Head of caudate nucleus (tissue), 42 donors: Measurements from ENCODE around the gene KIF26B.
A peak's percentile ranks its signal among the peaks of the same experiment; 100 is the strongest.

ENCODE experiments used
- DNase-seq, 42 donors: peaks; one replicate each; pipeline versions ENCODE4 v3.0.0 to v3.0.0-alpha.2; 2020 to 2021; ENCODE audit warnings: mixed read lengths in 7 of 42
- intact Hi-C: fragments of 100-400 bp; cut with DNase I; formaldehyde crosslinking; loops from one replicate; pipeline ENCODE4 v1.15.0; 2022

The KIF26B gene

DNA sequence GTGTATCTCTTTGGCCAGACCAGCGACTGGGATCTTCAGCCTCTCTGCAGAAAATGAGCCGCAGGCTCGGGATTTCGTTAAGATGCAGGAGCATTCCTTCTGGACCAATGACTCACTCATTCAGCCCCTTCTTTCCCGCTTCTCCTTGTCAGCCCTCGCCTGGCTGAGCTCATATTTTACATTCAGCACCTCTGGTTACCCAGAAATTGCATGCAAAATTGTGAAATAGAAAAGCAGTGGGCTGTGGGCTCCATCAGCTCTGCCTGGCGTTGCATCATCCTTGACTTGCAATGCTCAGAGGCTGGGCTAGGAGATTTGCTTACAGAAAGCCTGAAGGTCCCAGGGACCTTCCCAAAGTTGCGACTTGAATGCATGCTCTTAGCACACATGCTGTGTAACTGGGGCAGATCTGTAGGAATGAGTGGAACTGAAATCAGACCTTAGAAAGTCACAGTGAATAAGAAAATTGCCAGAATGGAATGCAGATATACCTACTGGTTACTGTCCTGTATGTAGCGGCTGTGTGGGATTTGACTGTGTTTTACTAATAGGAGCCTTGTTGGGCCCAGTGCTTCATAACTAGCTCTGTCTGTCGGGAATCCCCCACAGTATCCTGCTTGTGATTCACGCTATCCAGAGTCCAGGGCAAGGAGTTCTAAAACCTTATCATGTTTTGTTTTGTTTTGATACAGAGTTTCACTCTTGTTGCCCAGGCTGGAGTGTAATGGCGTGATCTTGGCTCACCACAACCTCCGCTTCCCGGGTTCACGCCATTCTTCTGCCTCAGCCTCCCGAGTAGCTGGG, 444.8 kb downstream of the KIF26B start:
- peak in 9 of 42 donors; percentile 9 to 79 (median 52) for DNase-seq
- intact Hi-C loops = no loop called here

DNA sequence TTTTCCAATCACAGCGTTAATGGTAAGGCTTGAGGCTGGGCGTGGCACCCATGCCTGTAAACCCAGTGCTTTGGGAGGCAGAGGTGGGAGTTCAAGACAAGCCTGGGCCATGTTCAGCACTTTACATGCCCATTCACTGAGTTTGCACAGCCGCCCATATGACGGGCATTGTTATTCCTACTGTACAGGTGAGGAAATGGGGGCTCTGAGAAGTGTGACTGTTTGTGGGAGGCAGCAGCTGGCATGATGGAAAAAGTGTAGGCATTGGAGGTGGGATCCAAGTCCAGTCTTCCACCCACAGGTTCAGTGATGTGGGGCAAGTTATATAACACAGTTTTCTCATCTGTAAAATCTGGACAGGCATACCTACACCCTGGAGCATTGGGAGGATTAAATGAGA, 445.9 kb downstream of the KIF26B start:
- DNase-seq = no peak

DNA sequence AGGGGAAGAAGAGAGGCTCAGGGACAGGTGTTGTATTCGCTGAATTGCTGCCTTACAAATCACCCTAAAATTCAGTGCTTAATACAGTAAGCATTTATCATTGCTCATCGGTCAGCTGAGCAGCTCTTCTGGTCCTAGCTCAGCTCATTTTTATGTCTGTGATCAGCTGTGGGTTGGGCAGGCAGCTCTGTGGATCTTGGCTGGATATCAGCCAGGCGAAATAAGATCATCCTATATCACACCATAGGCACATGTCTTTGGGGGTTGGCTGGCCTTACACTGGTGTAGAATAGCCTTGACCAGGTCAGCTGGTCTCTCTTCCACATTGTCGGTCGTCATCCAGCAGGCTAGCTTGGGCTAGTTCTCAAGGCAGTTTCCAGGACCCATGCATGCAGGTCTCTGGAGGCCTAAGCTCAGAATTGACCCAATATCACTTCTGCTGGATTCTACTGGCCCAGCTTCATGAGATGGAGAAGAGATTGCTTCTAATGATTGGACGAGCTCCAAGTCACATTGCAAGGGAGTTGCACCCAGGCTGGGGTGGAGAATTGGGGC, 448.6 kb downstream of the KIF26B start:
- intact Hi-C loops = no loop called here
- DNase-seq = no peak

More for the DNA sequence above, 445.9 kb downstream of the KIF26B start:
- intact Hi-C loops = no loop called here

DNA sequence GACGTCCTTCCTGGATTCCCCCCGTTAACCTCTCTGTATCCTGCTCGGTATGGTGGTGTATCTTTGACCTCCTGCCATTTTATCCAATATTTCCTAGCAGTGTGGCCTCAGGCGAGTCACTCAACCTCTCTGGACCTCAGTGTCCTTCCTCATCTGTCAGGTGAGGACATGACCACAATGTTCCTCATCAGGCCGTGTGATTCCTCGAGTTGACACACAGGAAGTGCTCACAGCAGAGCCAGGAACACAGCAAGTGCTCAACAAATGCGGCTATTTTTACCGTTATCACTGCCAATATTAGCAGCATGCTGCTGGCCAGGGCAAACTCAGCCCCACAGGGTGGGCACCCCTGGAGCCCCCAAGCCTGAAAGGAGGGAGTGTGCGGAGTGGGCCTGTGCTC, 450.2 kb downstream of the KIF26B start:
- DNase-seq = peak in 1 of 42 donors; percentile 32
- intact Hi-C loops = no loop called here

DNA sequence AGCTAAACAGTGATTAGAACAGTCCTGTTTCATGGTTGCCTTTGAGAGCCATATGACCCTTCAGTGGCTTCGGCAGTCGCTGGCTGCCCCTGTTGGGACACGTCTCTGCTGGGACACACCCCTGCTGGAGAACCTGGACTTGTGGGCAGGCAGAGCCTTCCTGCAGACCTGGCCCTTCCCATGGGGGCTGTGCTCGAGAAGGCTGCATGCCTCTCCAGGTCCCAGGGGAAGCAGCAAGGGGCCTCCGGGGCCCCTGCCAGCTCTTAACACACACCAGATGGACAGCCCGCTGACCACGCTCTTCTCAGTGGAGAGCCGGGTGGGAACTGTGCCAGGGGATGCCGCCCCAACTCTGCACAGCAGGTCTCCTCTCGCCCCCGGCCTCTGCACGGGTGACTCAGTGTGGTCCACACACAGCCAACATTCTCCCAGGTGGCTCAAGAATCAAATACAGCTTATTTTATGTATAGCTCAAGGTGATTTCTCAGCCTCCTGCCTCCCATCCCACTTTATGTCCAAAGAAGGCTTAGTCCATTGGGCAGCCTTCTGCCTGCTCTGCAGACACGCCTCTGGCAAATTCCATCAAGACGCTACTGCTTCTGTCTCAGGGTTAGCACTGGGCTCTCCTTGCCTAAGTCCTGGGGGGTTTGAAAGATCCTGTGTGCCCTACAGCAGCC, 450.8 kb downstream of the KIF26B start:
- intact Hi-C loops = no loop called here
- peak in 1 of 42 donors; percentile 13 for DNase-seq

DNA sequence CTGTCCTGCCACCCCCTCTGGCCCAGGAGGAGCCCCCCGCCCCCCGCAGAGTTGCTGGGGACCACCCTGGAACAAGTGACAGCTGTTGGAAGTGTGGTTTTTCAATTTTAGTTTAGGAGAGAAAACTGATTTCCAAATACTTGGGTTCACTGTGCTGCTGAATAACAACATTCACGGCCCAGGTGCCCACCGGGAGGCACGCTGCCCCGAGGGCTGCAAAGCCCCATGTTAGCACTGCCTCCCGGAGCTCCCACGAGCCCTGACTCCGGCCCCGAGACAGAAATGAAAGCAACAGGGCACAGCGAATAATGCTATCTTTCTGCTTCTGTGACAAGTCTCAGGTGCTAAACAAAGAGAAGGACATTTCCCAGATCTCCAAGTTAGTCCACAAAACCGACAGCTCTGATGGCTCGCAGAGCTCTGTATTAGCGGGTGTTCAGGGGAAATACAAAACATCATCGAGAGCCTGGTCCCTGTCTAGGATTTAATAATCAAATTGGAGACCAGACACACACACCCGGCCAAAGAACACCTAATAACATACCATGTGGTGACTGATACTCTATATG, 451.5 kb downstream of the KIF26B start:
- intact Hi-C loops = no loop called here
- no peak for DNase-seq

DNA sequence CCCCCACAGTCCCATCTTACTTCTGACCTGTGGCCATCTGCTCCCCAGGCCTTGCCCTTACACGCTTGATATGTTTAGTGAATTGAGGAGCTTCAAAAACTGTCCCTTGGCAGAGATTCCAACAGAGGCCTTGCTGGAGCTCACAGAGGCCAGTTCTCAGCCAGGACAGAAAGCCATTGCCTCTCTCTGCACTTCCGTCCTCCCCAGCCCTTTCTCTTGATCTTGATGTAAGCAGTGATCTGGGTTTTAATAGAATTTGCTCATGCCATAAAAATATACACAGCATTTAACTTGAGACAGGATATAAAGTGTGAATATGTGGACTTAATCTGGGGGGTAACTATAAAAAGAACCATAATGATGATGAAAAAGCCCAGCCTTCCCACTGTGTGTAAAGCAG, 453.5 kb downstream of the KIF26B start:
- intact Hi-C loops = no loop called here
- DNase-seq = no peak

DNA sequence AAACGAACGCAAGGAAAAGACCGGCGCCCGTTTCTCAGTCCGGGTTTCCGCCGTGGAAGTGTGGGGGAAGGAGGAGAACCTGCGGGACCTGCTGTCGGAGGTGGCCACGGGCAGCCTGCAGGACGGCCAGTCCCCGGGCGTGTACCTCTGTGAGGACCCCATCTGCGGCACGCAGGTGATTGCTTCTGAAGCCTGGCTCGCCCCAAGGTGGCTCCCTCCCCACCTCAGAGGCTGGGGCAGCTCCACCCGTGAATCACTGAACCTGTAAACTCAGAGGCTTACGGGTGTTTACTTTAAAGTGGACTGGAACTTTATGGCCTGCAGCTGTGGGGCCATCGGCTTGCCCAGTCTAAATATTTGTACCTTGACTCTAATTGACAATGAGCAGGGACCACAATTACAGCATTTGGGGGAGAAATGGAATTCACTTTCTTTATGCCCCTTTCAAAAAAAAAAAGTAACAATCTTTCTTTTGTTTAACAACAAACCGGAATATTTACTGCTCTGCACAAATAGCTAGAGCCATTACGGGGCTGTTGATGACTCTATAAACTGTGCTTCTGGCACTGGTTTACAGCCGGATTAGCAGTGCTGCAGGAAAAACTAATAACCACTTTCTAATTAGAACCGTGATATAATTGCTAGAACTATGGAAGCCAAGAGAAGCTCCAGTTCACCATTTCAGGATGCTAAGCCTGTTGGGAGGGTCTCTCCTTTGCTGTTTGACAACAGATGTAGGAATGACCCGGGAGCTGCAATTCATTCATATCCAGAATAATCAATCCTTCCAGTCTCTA, 454.8 kb downstream of the KIF26B start:
- intact Hi-C loops = no loop called here
- no peak for DNase-seq

DNA sequence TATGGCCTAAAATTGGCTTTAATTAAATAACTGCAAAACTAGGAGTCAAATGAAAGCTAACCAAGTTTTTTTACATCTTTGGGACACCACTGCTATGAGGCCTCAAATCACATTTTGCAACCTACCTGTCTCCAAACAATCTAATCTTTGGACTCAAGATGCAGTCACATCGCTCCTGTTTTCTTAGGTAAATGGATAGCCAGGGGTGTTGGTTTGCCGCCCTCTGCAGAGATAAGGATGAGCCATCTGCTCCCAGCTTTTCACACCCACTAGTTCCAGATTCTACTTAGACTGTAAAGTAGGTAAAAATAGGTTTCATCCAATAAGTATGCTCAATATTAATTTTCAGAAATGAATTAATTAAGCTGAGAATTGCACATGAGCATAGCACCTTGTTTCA, 456.5 kb downstream of the KIF26B start:
- intact Hi-C loops = no loop called here
- no peak for DNase-seq

DNA sequence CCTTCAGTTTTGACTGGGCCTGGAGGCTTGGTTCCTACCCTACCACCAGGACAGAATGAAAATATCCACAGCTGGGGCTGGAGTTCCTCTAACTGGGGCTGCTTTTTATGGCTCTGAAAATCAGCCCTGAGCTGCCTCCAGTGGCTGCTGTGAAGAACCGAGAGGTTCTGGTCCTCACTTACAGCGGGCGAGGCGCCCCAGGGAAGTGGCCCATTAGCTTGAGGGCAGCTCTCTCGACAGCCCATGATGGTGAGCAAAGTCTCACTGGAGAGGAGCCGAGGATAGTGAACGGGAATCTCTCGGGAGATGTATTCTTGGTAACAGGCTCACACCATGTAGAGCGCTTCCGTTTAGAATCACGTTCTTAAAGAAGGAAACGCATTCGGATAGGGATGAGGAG, 459.7 kb downstream of the KIF26B start:
- intact Hi-C loops = no loop called here
- DNase-seq = no peak

DNA sequence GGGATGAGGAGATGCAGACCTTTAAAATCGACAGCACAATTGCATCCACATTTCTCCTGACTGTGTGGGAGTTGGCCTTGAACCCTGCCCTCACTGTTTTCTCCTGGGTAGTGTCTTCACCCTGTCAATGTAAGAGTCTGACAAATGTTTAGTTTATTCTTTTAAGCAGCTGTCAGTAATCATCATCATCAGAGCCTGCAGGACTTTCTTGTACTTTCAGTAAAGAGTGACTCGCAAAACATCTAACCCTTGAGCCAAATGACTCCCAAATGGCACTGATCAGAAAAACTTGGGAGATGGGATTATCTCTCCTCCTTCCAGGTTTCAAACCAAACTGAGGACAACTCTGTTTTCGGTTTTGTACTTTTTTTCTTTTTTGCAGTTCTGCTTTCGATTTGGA, 460.2 kb downstream of the KIF26B start:
- no peak for DNase-seq
- intact Hi-C loops = no loop called here

DNA sequence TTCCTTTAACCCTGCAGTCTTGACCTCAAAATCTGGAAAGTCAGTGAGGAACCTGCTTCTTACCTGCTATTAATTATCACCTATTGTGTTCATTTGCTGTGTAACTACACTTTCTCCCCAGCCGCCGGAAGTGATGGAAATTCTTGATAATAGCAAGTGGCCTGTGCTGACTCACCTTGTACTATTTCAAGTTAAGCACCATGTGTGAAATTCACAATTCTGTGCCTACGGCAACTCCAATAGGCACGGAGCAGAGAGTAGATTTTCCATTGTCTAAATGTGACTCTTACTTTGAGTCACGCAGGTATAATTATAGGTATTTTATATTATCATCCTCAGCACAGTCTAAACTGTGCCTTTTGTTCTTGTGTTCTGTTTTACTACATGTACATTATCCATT, 466.8 kb downstream of the KIF26B start:
- DNase-seq = peak in 28 of 42 donors; percentile 21 to 79 (median 54)
- intact Hi-C loops = no loop called here

DNA sequence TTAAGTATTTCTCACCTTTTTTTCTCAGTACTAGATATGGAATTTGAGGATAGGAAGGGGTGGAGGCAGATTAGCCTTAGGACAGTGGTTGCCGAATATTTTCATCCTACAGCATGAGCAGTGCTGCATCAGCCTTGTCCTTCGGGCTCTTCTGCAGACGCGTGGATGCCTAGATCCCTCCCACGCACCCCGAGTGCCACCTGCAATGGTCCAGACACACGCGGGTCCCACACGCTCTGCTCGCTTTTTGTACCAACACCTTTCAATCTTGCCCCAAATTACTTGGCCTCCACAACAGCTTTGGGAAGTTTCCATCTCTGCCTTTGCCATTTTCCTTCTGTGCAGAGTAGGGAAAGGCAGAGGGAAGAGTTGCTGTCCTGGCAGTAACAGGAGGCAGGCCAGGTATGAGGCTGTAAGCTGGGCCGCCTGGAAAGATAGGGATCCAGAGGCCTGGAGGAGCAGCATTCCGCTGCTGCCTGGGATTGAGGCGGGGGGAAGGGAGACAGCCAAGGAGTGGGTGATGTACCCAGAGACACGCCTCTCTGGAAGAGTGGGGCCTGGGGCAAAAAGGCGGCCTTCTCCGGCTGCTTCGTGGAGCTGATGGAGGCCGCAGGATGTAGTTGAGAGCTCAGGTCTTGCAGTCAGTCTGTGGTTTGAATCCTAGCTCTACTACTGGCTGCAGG, 467.7 kb downstream of the KIF26B start:
- intact Hi-C loops = no loop called here
- DNase-seq = no peak

DNA sequence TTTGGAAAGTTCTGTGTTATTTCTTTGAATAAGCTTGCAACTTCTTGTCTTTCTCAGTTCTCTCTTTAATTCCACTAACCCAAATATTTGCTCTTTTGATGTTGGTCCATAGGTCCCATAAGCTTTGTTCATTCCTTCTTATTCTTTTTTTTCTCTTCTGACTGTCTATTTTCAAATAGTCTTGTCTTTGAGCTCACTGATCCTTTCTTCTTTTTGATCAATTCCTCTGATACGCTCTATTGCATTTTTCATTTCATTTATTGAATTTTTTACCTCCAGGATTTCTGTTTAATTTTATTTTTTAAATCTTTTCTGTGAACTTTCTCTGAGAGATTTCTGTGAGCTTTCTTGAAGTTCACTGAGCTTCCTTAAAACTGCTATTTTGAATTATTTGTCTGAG, 486.6 kb downstream of the KIF26B start:
- DNase-seq = no peak
- intact Hi-C loops = no loop called here

DNA sequence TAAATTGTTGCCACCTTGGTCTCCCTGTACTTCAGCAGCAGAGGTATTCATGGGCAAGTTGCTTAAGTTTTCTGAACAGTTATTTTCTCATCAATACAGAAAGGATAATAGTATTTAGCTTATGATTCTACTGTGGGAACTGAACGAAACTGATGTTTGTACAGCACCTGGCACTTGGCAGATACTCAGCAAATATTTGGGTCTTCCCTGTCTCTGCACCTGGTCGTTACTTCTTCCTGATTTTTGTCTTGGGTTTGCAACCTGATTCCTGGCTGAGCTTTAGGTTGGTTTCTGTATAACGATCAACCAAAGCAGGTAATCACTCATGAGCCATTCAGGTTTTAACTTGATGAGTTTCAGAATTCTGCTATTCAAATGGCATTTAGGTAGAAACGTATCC, 490.6 kb downstream of the KIF26B start:
- intact Hi-C loops = no loop called here
- no peak for DNase-seq

DNA sequence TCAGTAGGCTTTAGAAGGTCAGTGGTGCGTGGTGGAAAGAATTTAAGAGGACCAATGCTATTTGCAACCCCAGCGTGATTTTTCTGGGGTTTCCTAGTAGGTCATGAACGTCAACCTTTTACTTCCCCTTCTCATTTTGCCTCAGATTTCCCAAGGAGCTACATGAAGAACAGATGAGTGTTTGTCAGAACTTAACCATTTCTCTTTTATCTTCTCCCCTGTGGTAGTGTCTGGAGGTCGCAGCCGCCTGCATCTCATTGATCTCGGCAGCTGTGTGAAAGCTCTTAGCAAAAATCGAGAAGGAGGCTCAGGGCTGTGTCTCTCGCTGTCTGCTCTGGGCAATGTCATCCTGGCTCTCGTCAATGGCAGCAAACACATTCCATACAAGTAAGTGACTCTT, 491.1 kb downstream of the KIF26B start:
- intact Hi-C loops = no loop called here
- DNase-seq = no peak

DNA sequence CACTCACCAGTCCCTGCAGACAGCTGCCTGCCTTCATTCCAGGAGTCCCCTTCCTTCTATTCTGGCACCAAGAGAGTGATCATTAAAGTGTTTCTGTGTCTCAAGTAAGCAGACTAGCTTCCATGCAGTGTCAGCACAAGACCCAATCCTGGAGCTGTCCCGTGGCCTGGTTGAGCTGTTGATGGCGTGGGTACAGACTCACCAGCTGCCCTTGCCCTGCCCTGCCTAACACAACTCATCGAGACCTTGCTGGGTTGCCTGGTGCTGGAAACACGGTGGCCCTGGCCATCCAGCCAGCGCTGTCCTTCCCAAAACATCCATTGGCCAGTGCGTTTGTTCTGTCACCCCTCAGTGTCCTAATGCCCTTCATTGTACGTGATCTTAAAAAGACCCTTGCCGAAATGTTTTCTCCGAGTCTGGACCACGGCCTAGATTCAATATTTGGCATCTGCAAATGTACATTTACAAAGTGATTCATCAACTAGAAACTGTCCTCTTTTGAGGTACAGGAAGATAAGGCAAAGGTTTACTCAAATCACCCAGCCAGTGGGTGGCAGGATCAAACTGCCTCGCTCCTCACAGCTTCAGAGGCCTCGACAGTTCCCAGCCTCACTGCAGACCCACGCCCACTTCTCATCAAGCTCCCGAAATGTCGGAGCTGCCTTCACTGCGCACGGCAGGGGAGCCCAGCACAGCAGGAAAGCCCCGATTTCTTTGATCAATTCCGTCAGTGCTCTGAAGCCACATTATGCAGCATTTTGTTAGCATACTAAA, 494.2 kb downstream of the KIF26B start:
- intact Hi-C loops = no loop called here
- DNase-seq = peak in 23 of 42 donors; percentile 9 to 70 (median 28)

DNA sequence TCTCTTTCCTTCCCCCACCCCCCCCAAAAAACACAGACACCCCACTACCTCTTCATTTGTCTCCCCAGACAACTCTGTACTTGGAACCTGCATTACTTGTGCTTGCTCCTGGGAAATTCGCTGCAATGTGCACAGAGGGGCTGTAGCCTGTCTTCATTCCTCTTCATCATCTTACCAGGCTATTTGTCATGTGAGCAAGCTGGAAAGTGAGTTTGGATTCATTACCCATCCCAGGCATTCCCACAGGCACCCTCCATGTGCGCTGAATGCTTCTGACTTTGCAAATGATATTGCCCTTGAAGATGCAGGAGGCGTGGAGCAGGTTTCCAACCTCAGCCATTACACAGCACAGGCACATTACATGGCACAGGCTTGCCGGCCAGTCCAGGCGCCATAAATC, 494.9 kb downstream of the KIF26B start:
- intact Hi-C loops = no loop called here
- no peak for DNase-seq
